PC-9 (cell line): ENCODE data around the gene AOPEP. TPM values are rescaled to one million over a fixed set of nuclear protein-coding genes. Genes with fewer than 3 reads are reported as not detected.
A peak's percentile ranks its signal among the peaks of the same experiment; 100 is the strongest.

Experiments
- BruUV-seq: library from RNA; stranded (reverse); fragments of 400-500 nt; replicated peaks from 2 replicates; lab custom pipeline; 2021; lab: Mats Ljungman, UMichigan
- CTCF ChIA-PET: fragments of 300-600 bp; sonication (Branson Sonifier 250); formaldehyde crosslinking; loops from one replicate; lab custom pipeline; 2022; ENCODE audit warnings: antibody characterized with exemption; lab: Charles Lee
- POLR2A ChIA-PET: fragments of 300-600 bp; sonication (Branson Sonifier 250); formaldehyde crosslinking; loops from one replicate; lab custom pipeline; 2022; ENCODE audit warnings: antibody characterized with exemption; ENCODE audit not compliant: unreplicated experiment; lab: Charles Lee
- DNase-seq, 2 experiments: peaks; one replicate each; pipeline versions ENCODE4 v3.0.0 to v3.0.0-alpha.2; 2015 to 2022; ENCODE audit warnings: mixed read lengths in 1 of 2
- H2AFZ ChIP-seq: fragments of 200-600 bp; sonication (generic); 2 replicates; pipeline ENCODE4 v1.8.1; 2017; ENCODE audit warnings: antibody characterized with exemption
- H3F3A ChIP-seq: fragments of 200-600 bp; sonication (generic); 2 replicates; pipeline ENCODE4 v1.8.1; 2017; ENCODE audit warnings: antibody characterized with exemption, mild to moderate bottlenecking, low read depth; ENCODE audit not compliant: insufficient read depth
- H3K27ac ChIP-seq: fragments of 200-600 bp; sonication (generic); 2 replicates; pipeline ENCODE4 v1.6.1; 2016; ENCODE audit warnings: mixed run types
- H3K27me3 ChIP-seq: fragments of 200-600 bp; sonication (generic); 2 replicates; pipeline ENCODE4 v1.6.1; 2016; ENCODE audit warnings: low read depth, mixed run types; ENCODE audit not compliant: insufficient read depth
- H3K36me3 ChIP-seq: fragments of 200-600 bp; sonication (generic); 2 replicates; pipeline ENCODE4 v1.6.1; 2016; ENCODE audit warnings: low read depth, mixed run types
- H3K4me1 ChIP-seq: fragments of 200-600 bp; sonication (generic); replicated peaks from 2 replicates; pipeline ENCODE4 v1.6.1; 2016; ENCODE audit warnings: mixed run types; ENCODE audit not compliant: insufficient read depth
- H3K4me2 ChIP-seq: fragments of 200-600 bp; sonication (generic); 2 replicates; pipeline ENCODE4 v1.6.1; 2017; ENCODE audit warnings: mixed run types
- H3K4me3 ChIP-seq: fragments of 200-600 bp; sonication (generic); 2 replicates; pipeline ENCODE4 v1.6.1; 2016; ENCODE audit warnings: mixed run types
- H3K79me2 ChIP-seq: fragments of 200-600 bp; sonication (generic); 2 replicates; pipeline ENCODE4 v1.6.1; 2017; ENCODE audit warnings: low read depth, mixed run types
- H3K9me2 ChIP-seq: fragments of 200-600 bp; sonication (generic); 2 replicates; pipeline ENCODE4 v1.8.1; 2017; ENCODE audit warnings: mild to moderate bottlenecking; ENCODE audit not compliant: insufficient read depth
- H3K9me3 ChIP-seq: fragments of 200-600 bp; sonication (generic); 2 replicates; pipeline ENCODE4 v1.8.1; 2016; ENCODE audit warnings: low read depth; ENCODE audit not compliant: insufficient read depth
- H4K20me1 ChIP-seq: fragments of 200-600 bp; sonication (generic); 2 replicates; pipeline ENCODE4 v1.8.1; 2017; ENCODE audit not compliant: insufficient read depth
- EZH2 ChIP-seq: fragments of 200-600 bp; sonication (generic); IDR thresholded peaks from 2 replicates; pipeline ENCODE4 v1.8.0; 2017; ENCODE audit warnings: antibody characterized with exemption, low read depth
- intact Hi-C: fragments of 100-400 bp; cut with micrococcal nuclease; formaldehyde crosslinking; loops from one replicate; pipeline ENCODE4 v1.10.0; 2022; ENCODE audit not compliant: unreplicated experiment
- total RNA-seq: library from RNA; stranded (reverse); gene quantifications from 2 replicates; pipeline ENCODE4 v1.2.3, GENCODE V29; 2021
- TF ChIP-seq, protein P1 (sequence below): fragments of 200-600 bp; sonication (generic); conservative IDR thresholded peaks from 2 replicates; pipeline ENCODE4 v1.6.1; 2017; ENCODE audit warnings: mixed run types, antibody characterized with exemption, mild to moderate bottlenecking, moderate library complexity

The AOPEP gene
- total RNA-seq, 1 experiment from 2014 or later = 90.0 TPM

DNA sequence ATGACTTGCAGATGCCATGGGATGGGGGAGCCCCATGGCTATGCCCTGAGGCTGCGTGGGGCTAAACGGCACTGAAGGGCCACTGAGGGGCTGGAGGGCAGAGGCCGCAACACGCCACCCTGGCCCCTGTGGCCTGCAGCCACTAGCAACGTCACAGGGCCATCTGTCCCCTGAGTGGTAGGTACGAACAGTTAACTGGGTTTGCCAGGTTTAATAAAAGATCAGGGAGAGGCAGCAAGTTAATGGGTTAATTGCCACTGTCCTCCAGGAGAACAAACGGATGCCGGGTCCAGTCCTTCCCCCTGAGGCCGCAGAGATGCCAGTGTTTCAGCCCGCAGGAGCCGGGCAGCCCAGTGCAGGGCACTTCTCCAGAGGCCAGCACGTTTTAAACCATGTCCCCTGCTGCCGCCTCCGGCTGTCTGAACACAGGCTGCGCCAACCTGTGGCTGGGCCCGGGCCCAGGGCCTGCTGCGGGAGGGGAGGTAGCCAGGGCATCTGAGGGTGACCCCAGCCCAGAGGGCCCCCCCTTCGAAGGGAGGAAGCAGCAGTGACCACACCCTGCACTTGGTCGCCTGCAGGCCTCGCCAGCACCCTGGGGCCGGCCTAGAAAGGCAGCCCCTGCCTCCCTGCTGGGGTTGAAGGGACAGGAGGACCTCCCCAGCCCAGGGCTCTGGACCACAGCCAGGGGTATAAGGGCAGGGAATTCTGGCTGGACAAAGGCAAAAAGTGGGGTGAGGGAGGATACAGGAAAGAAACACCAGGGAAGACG lies 363.7 kb downstream of the AOPEP start:
- H3K36me3 ChIP-seq = peaks cover 4% of the 10 kb centered on the region; the same call in 1 of the 2 replicates
- H3K9me2 ChIP-seq = no peaks in the 10 kb centered on the region
- intact Hi-C loops = loop anchor here (5.0 kb wide), 1 partner anchor 73 kb away; no protein-coding TSS in a partner anchor
- peaks cover 47% of the 10 kb centered on the region for H3K4me1 ChIP-seq
- TF ChIP-seq EZH2 = no peak
- TF ChIP-seq, protein P1, sequence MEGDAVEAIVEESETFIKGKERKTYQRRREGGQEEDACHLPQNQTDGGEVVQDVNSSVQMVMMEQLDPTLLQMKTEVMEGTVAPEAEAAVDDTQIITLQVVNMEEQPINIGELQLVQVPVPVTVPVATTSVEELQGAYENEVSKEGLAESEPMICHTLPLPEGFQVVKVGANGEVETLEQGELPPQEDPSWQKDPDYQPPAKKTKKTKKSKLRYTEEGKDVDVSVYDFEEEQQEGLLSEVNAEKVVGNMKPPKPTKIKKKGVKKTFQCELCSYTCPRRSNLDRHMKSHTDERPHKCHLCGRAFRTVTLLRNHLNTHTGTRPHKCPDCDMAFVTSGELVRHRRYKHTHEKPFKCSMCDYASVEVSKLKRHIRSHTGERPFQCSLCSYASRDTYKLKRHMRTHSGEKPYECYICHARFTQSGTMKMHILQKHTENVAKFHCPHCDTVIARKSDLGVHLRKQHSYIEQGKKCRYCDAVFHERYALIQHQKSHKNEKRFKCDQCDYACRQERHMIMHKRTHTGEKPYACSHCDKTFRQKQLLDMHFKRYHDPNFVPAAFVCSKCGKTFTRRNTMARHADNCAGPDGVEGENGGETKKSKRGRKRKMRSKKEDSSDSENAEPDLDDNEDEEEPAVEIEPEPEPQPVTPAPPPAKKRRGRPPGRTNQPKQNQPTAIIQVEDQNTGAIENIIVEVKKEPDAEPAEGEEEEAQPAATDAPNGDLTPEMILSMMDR = no peak
- CTCF ChIA-PET = no interaction called here
- H3F3A ChIP-seq = peaks cover 73% of the 10 kb centered on the region
- no peaks in the 10 kb centered on the region for H3K27me3 ChIP-seq
- POLR2A ChIA-PET = interaction anchor here (0.8 kb wide), 1 partner anchor 177 kb away, joined by 3 read pairs; no protein-coding TSS in a partner anchor
- peak; percentile 39 to 84 for DNase-seq
- H2AFZ ChIP-seq = no peak overlapping the region
- H4K20me1 ChIP-seq = peaks cover 11% of the 10 kb centered on the region
- peaks cover 26% of the 10 kb centered on the region for H3K79me2 ChIP-seq
- no peaks in the 10 kb centered on the region for H3K9me3 ChIP-seq
- peak overlapping the region; percentile 72 for H3K4me2 ChIP-seq
- no peak overlapping the region for H3K4me3 ChIP-seq
- no TSS peak for BruUV-seq
- peak overlapping the region; percentile 88 for H3K27ac ChIP-seq

DNA sequence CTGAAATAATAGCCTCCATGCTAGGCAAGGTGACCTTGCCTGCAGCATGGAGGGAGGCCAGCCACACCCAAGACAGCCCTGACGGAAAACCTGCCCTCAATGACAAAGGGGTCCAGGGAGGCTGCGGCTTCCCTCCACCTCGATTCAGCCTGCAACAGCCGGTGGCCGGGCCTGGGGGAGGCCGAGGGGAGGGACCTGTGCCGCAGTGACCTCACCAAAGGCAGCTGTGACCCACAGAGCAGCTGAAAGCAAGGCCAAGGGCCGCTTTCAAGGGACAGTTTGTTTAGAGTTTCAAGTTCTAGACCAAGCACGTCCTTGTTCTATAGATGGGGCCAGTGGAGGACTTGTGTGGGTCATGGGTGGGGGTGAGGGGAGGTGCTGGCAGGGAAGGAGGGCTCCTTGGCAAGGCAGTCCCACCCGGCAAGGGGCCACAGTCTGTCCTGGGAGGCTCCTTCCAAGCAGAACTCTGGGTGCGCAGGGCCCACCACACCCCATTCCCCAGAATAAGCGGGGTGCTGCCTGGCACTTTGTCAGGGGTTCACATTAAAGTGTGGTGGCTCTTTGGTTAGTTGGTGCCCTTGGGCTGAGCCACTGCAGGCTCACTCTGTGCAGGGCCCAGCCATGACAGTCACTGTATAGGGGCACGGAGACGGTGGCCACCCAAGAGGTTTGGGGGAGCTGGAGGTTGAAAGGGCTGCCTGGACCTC lies 364.5 kb downstream of the AOPEP start:
- peak overlapping the region; percentile 88 for H3K27ac ChIP-seq
- CTCF ChIA-PET = no interaction called here

More for the DNA sequence above, 364.5 kb downstream of the AOPEP start:
- peaks cover 8% of the 10 kb centered on the region for H4K20me1 ChIP-seq
- peaks cover 4% of the 10 kb centered on the region; the same call in 1 of the 2 replicates for H3K36me3 ChIP-seq
- peaks cover 73% of the 10 kb centered on the region for H3F3A ChIP-seq
- peaks cover 30% of the 10 kb centered on the region for H3K79me2 ChIP-seq
- H3K4me2 ChIP-seq = peak overlapping the region; percentile 72
- TF ChIP-seq, protein P1 = no peak
- no peak for TF ChIP-seq EZH2
- peak overlapping the region; percentile 1; the same call in 1 of the 2 replicates for H3K4me3 ChIP-seq
- no peaks in the 10 kb centered on the region for H3K27me3 ChIP-seq
- no peaks in the 10 kb centered on the region for H3K9me2 ChIP-seq
- H2AFZ ChIP-seq = no peak overlapping the region
- peaks cover 47% of the 10 kb centered on the region for H3K4me1 ChIP-seq
- intact Hi-C loops = loop anchor here (5.0 kb wide), 1 partner anchor 74 kb away; no protein-coding TSS in a partner anchor
- POLR2A ChIA-PET = no interaction called here
- no peak for DNase-seq
- BruUV-seq = no TSS peak
- H3K9me3 ChIP-seq = no peaks in the 10 kb centered on the region
